IMR-90 (cell line): Measurements from ENCODE around the gene ZFPM1. TPM values are rescaled to one million over a fixed set of nuclear protein-coding genes. Genes with fewer than 3 reads are reported as not detected.

ENCODE experiments used
- ATAC-seq: fragments of 200-7000 bp; cut with Tn5 transposase; 2 replicates; pipeline ENCODE4 v1.9.1; 2020; ENCODE audit warnings: low read depth, mild to moderate bottlenecking, moderate library complexity
- BruUV-seq: library from RNA; stranded (reverse); fragments of 400-500 nt; replicated peaks from 2 replicates; lab custom pipeline; 2021; lab: Mats Ljungman, UMichigan
- CTCF ChIA-PET: fragments of 300-600 bp; formaldehyde crosslinking; extraction: SDS; loops from one replicate; lab custom pipeline; 2021; ENCODE audit warnings: antibody characterized with exemption; lab: Yijun Ruan, JAX
- POLR2A ChIA-PET: fragments of 300-600 bp; sonication (Branson Sonifier 250); formaldehyde crosslinking; loops from one replicate; lab custom pipeline; 2022; ENCODE audit warnings: antibody characterized with exemption; ENCODE audit not compliant: unreplicated experiment; lab: Charles Lee
- DNase-seq: peaks from one replicate; pipeline ENCODE4 v3.0.0; 2013
- H2AFZ ChIP-seq: replicated peaks from 2 replicates; pipeline ENCODE3; 2013; ENCODE audit warnings: low read length, mild to moderate bottlenecking; ENCODE audit not compliant: poor library complexity
- H2AK5ac ChIP-seq: 2 replicates; pipeline ENCODE4 v1.6.1; 2013; ENCODE audit warnings: low read depth, low read length, inconsistent platforms
- H2AK9ac ChIP-seq: replicated peaks from 2 replicates; pipeline ENCODE3; 2013; ENCODE audit warnings: mild to moderate bottlenecking, low read depth, low read length, moderate library complexity; ENCODE audit not compliant: poor library complexity
- H2BK120ac ChIP-seq: 2 replicates; pipeline ENCODE4 v1.6.1; 2013; ENCODE audit warnings: low read depth, low read length, inconsistent platforms
- H2BK15ac ChIP-seq: 3 replicates; pipeline ENCODE4 v1.6.1; 2013; ENCODE audit warnings: low read depth, low read length, inconsistent platforms
- H2BK20ac ChIP-seq: 2 replicates; pipeline ENCODE4 v1.6.1; 2013; ENCODE audit warnings: low read depth, mild to moderate bottlenecking, inconsistent platforms, low read length, moderate library complexity
- H2BK5ac ChIP-seq: 2 replicates; pipeline ENCODE4 v1.6.1; 2013; ENCODE audit warnings: mild to moderate bottlenecking, low read depth, low read length, inconsistent platforms; ENCODE audit not compliant: poor library complexity, severe bottlenecking
- H3K14ac ChIP-seq: replicated peaks from 2 replicates; pipeline ENCODE4 v1.6.1; 2013; ENCODE audit warnings: low read depth, low read length, inconsistent platforms
- H3K18ac ChIP-seq: 2 replicates; pipeline ENCODE4 v1.6.1; 2013; ENCODE audit warnings: low read depth, low read length, control low read depth
- H3K23ac ChIP-seq: 2 replicates; pipeline ENCODE4 v1.6.1; 2013; ENCODE audit warnings: low read depth, low read length, inconsistent platforms
- H3K27ac ChIP-seq: 2 replicates; pipeline ENCODE4 v1.5.1; 2013; ENCODE audit warnings: mild to moderate bottlenecking, control low read depth, low read length; ENCODE audit not compliant: insufficient read depth
- H3K27me3 ChIP-seq: 2 replicates; pipeline ENCODE4 v1.6.1; 2013; ENCODE audit warnings: low read length; ENCODE audit not compliant: control insufficient read depth, insufficient read depth
- H3K36me3 ChIP-seq: 2 replicates; pipeline ENCODE4 v1.6.1; 2013; ENCODE audit warnings: low read length, mixed read lengths; ENCODE audit not compliant: control insufficient read depth, insufficient read depth
- H3K4ac ChIP-seq: 2 replicates; pipeline ENCODE4 v1.6.1; 2013; ENCODE audit warnings: low read depth, low read length, inconsistent platforms
- H3K4me1 ChIP-seq: 2 replicates; pipeline ENCODE4 v1.6.1; 2013; ENCODE audit warnings: low read length, mixed read lengths; ENCODE audit not compliant: control insufficient read depth, insufficient read depth
- H3K4me2 ChIP-seq: 2 replicates; pipeline ENCODE4 v1.6.1; 2013; ENCODE audit warnings: low read depth, mild to moderate bottlenecking, control low read depth, low read length, moderate library complexity
- H3K4me3 ChIP-seq: 2 replicates; pipeline ENCODE4 v1.5.1; 2013; ENCODE audit warnings: low read depth, mild to moderate bottlenecking, control low read depth, low read length, moderate library complexity; ENCODE audit not compliant: insufficient read depth
- H3K56ac ChIP-seq: 2 replicates; pipeline ENCODE4 v1.6.1; 2013; ENCODE audit warnings: low read length, inconsistent platforms; ENCODE audit not compliant: insufficient read depth; ENCODE audit errors: extremely low read depth
- H3K79me1 ChIP-seq, 2 experiments: 2 replicates each; pipeline ENCODE4 v1.6.1; 2013; ENCODE audit warnings: low read length in 2 of 2, inconsistent platforms in 1 of 2, low read depth in 1 of 2
- H3K9ac ChIP-seq: 2 replicates; pipeline ENCODE4 v1.6.1; 2013; ENCODE audit warnings: low read depth, low read length, control low read depth
- H3K9me1 ChIP-seq: 2 replicates; pipeline ENCODE4 v1.6.1; 2013; ENCODE audit warnings: low read length, inconsistent platforms; ENCODE audit not compliant: insufficient read depth
- H3K9me3 ChIP-seq: 2 replicates; pipeline ENCODE4 v1.6.1; 2013; ENCODE audit warnings: low read length; ENCODE audit not compliant: control insufficient read depth, insufficient read depth
- H4K20me1 ChIP-seq: 2 replicates; pipeline ENCODE4 v1.6.1; 2013; ENCODE audit warnings: low read length, inconsistent platforms; ENCODE audit not compliant: insufficient read depth
- H4K5ac ChIP-seq: 2 replicates; pipeline ENCODE4 v1.6.1; 2013; ENCODE audit warnings: mild to moderate bottlenecking, low read depth, low read length, control low read depth
- H4K8ac ChIP-seq, 2 experiments: 2 replicates each; pipeline ENCODE4 v1.6.1; 2013; ENCODE audit warnings: low read depth in 2 of 2, low read length in 2 of 2, control low read depth in 1 of 2, inconsistent platforms in 1 of 2
- H4K91ac ChIP-seq: 2 replicates; pipeline ENCODE4 v1.6.1; 2013; ENCODE audit warnings: low read depth, low read length, inconsistent platforms; ENCODE audit not compliant: insufficient read depth
- BHLHE40 ChIP-seq: fragments of 150-350 bp; IDR thresholded peaks from 2 replicates; pipeline ENCODE4 v1.6.1; 2016; ENCODE audit warnings: mild to moderate bottlenecking, low read depth, low read length
- CTCF ChIP-seq: conservative IDR thresholded peaks from 2 replicates; pipeline ENCODE4 v1.5.1; 2012; ENCODE audit warnings: mild to moderate bottlenecking, low read depth, low read length, improper control_type of control experiment
- ELK1 ChIP-seq: fragments of 150-350 bp; IDR thresholded peaks from 2 replicates; pipeline ENCODE4 v1.6.1; 2016; ENCODE audit warnings: low read depth, mild to moderate bottlenecking, low read length, moderate library complexity, borderline replicate concordance
- FOS ChIP-seq: fragments of 150-350 bp; IDR thresholded peaks from 2 replicates; pipeline ENCODE4 v1.6.1; 2016; ENCODE audit warnings: low read depth, low read length
- MAFK ChIP-seq: IDR thresholded peaks from 2 replicates; pipeline ENCODE4 v1.6.1; 2012; ENCODE audit warnings: low read depth, low read length, improper control_type of control experiment
- MAZ ChIP-seq: IDR thresholded peaks from 2 replicates; pipeline ENCODE4 v1.6.1; 2012; ENCODE audit warnings: low read depth, mild to moderate bottlenecking, low read length, improper control_type of control experiment, moderate library complexity, borderline replicate concordance
- MXI1 ChIP-seq: IDR thresholded peaks from 2 replicates; pipeline ENCODE4 v1.6.1; 2012; ENCODE audit warnings: low read depth, mild to moderate bottlenecking, low read length, moderate library complexity, borderline replicate concordance
- NFE2L2 ChIP-seq: fragments of 150-350 bp; IDR thresholded peaks from 2 replicates; pipeline ENCODE4 v1.6.1; 2016; ENCODE audit warnings: low read depth, mild to moderate bottlenecking, low read length
- RAD21 ChIP-seq: IDR thresholded peaks from 2 replicates; pipeline ENCODE4 v1.6.1; 2012; ENCODE audit warnings: low read length, improper control_type of control experiment
- RCOR1 ChIP-seq: IDR thresholded peaks from 2 replicates; pipeline ENCODE4 v1.6.1; 2012; ENCODE audit warnings: mild to moderate bottlenecking, low read length, improper control_type of control experiment; ENCODE audit not compliant: insufficient replicate concordance
- RFX5 ChIP-seq: IDR thresholded peaks from 2 replicates; pipeline ENCODE4 v1.8.0; 2012; ENCODE audit warnings: low read depth, mild to moderate bottlenecking, low read length, moderate library complexity
- SMC3 ChIP-seq: fragments of 150-350 bp; IDR thresholded peaks from 2 replicates; pipeline ENCODE4 v1.6.1; 2016; ENCODE audit warnings: low read depth, mild to moderate bottlenecking, antibody characterized with exemption, low read length, moderate library complexity
- USF2 ChIP-seq: fragments of 150-350 bp; IDR thresholded peaks from 2 replicates; pipeline ENCODE4 v1.6.1; 2017; ENCODE audit warnings: mild to moderate bottlenecking, antibody characterized with exemption, low read length, low read depth
- WGBS, 2 experiments: methylation state at CpG; one replicate each; pipeline versions ENCODE4 v1.1.5 to v1.1.7; 2013; ENCODE audit warnings: missing lambda C conversion rate in 2 of 2; ENCODE audit not compliant: insufficient read length in 1 of 2; ENCODE audit errors: extremely low coverage in 2 of 2; 5-methylcytosine and 5-hydroxymethylcytosine counted together
- dilution Hi-C: fragments of 300-500 bp; cut with HindIII; formaldehyde crosslinking; loops from one replicate; pipeline ENCODE4 v1.14.3; 2018; ENCODE audit warnings: low sequenced_read_pairs; ENCODE audit not compliant: unreplicated experiment
- in situ Hi-C: fragments of 300-500 bp; cut with MboI; formaldehyde crosslinking; loops from 3 replicates; pipeline ENCODE4 v1.14.3; 2019; ENCODE audit warnings: low sequenced_read_pairs, inconsistent platforms, mixed read lengths
- intact Hi-C: fragments of 100-400 bp; cut with micrococcal nuclease; formaldehyde crosslinking; loops from 2 replicates; pipeline ENCODE4 v1.10.0; 2022
- polyA plus RNA-seq, 3 experiments: library from polyadenylated mRNA; depleted of rRNA; stranded (reverse); fragments of >200 nt; gene quantifications; 2 replicates each; pipeline ENCODE4 v1.2.3, GENCODE V29; 2012; ENCODE audit warnings: low replicate concordance in 1 of 3
- total RNA-seq: library from RNA; depleted of rRNA; stranded (reverse); fragments of >200 nt; gene quantifications from 2 replicates; pipeline ENCODE4 v1.2.3, GENCODE V29; 2012

The ZFPM1 gene
- total and polyA plus RNA-seq, 2 of the 4 experiments (the other 2 are of a cell fraction), result 0.36 to 1.1 TPM

DNA sequence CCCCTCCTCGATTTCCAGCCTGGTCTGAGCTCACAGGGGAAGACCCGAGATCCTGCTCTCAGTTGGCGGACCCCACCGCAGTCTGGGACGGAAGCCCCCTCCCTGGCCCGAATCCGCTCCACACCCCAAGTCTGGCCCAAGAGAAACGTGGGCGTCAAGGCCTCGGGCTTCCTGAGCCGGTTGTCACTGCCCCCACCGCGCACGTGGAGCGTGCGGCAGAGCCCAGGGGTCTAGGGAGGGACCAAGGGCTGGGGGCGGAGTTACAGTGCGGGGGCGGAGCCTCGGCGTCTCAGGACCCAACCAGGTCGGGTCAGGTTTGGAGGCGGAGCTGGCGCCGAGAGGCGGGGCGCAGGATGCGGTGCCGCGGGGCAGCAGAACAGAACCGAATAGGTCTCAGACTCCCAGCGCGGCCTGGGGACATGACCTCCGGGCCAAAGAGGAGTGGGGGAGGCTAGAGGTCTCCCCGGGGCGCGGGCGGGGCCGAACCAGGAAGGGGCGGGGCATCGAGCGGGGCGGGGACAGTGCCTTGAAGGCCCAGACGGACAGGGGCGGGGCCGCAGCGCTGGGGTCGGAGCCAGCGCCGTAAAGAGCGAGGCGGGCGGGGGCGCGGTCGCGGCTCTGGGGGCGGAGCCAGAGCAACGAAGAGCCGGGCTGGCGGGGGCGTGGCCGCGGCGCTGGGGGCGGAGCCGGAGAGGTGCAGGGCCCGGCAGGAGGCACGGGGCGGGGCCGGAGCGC, 431 bp upstream of the ZFPM1 start:
- H3K27me3 ChIP-seq, result no peaks in the 10 kb centered on the region; the same call in 1 of the 2 replicates
- peak overlapping the region; percentile 41 for H3K9ac ChIP-seq
- peak overlapping the region; percentile 92; the same call in 1 of the 2 replicates for H3K23ac ChIP-seq
- H2BK5ac ChIP-seq, result peak overlapping the region; percentile 93
- peak overlapping the region; percentile 98 for H2BK120ac ChIP-seq
- TF ChIP-seq ELK1 (no peak), RCOR1 (no peak), SMC3 (no peak), MXI1 (peak; percentile 38), FOS (no peak), MAFK (no peak), NFE2L2 (no peak), BHLHE40 (0 out of 2 replicates have a peak, but pooled peaks have one; percentile 65), RFX5 (no peak), RAD21 (no peak), CTCF (no peak), MAZ (peak; percentile 69; the same call in 1 of the 2 replicates), USF2 (peak; percentile 45)
- ATAC-seq (peak; percentile 88), DNase-seq (peak; percentile 89)
- peak overlapping the region; percentile 92; the same call in 1 of the 3 replicates for H2BK15ac ChIP-seq
- peak overlapping the region; percentile 95; the same call in 1 of the 2 replicates for H3K14ac ChIP-seq
- H4K8ac ChIP-seq, result peak overlapping the region; percentile 59 to 97; a peak in 3 of 4 replicates
- H2AK9ac ChIP-seq, result peak overlapping the region; percentile 92
- no peak overlapping the region for H2AK5ac ChIP-seq
- peak overlapping the region; percentile 65 for H3K4me3 ChIP-seq
- no peak overlapping the region; the same call in 1 of the 2 replicates for H3K56ac ChIP-seq
- dilution Hi-C loops, result no loop called here
- 5% methylated on average over 38 of the region's 72 CpGs; no CpG with 5 or more reads in 1 of the 2 experiments for WGBS, 2 experiments
- in situ Hi-C loops, result no loop called here
- H3K4ac ChIP-seq, result peak overlapping the region; percentile 97
- peak overlapping the region; percentile 62 for H3K4me2 ChIP-seq
- no peaks in the 10 kb centered on the region for H3K36me3 ChIP-seq
- H4K20me1 ChIP-seq, result peaks cover 31% of the 10 kb centered on the region
- H2BK20ac ChIP-seq, result peak overlapping the region; percentile 84
- CTCF ChIA-PET, result interaction anchor here (0.6 kb wide), 1 partner anchor 10 kb away, joined by 3 read pairs; no protein-coding TSS in a partner anchor
- POLR2A ChIA-PET, result no interaction called here
- peaks cover 11% of the 10 kb centered on the region for H3K9me1 ChIP-seq
- intact Hi-C loops, result no loop called here
- H3K79me1 ChIP-seq, result peaks cover 8 to 32% of the 10 kb centered on the region in 2 experiments
- peaks cover 14% of the 10 kb centered on the region for H3K4me1 ChIP-seq
- BruUV-seq, result no TSS peak
- H2AFZ ChIP-seq, result peak overlapping the region; percentile 100
- H4K91ac ChIP-seq, result peak overlapping the region; percentile 79; the same call in 1 of the 2 replicates
- H3K9me3 ChIP-seq, result no peaks in the 10 kb centered on the region
- peak overlapping the region; percentile 68 for H3K18ac ChIP-seq
- H4K5ac ChIP-seq, result peak overlapping the region; percentile 65; the same call in 1 of the 2 replicates
- H3K27ac ChIP-seq, result peak overlapping the region; percentile 92
